Karpas-422 (cell line): ENCODE data around the gene PADI6. TPM values are rescaled to one million over a fixed set of nuclear protein-coding genes. Genes with fewer than 3 reads are reported as not detected.

Experiments
- DNase-seq: peaks from one replicate; pipeline ENCODE4 v3.0.0-alpha.2; 2015
- H2AFZ ChIP-seq: fragments of 200-600 bp; sonication (generic); 2 replicates; pipeline ENCODE4 v1.6.1; 2014; ENCODE audit warnings: antibody characterized with exemption, low read length, mixed read lengths
- H3K27ac ChIP-seq: fragments of 200-600 bp; sonication (generic); 2 replicates; pipeline ENCODE4 v1.5.1; 2014; ENCODE audit warnings: mild to moderate bottlenecking, low read length, moderate library complexity
- H3K27me3 ChIP-seq: fragments of 200-600 bp; sonication (generic); 2 replicates; pipeline ENCODE4 v1.6.1; 2014; ENCODE audit warnings: low read length, mixed read lengths
- H3K36me3 ChIP-seq: fragments of 200-600 bp; sonication (generic); 2 replicates; pipeline ENCODE4 v1.6.1; 2014; ENCODE audit warnings: low read length, mixed read lengths; ENCODE audit not compliant: insufficient read depth
- H3K4me1 ChIP-seq: fragments of 200-600 bp; sonication (generic); 2 replicates; pipeline ENCODE4 v1.6.1; 2014; ENCODE audit warnings: mild to moderate bottlenecking, low read length, mixed read lengths
- H3K4me2 ChIP-seq: fragments of 200-600 bp; sonication (generic); 2 replicates; pipeline ENCODE4 v1.6.1; 2014; ENCODE audit warnings: low read length, low read depth, mild to moderate bottlenecking; ENCODE audit not compliant: poor library complexity, severe bottlenecking
- H3K4me3 ChIP-seq: fragments of 200-600 bp; sonication (generic); 2 replicates; pipeline ENCODE4 v1.5.1; 2014; ENCODE audit warnings: mild to moderate bottlenecking, antibody characterized with exemption, low read length, mixed read lengths
- H3K79me2 ChIP-seq: fragments of 200-600 bp; sonication (generic); 2 replicates; pipeline ENCODE4 v1.6.1; 2014; ENCODE audit warnings: mild to moderate bottlenecking, low read length, mixed read lengths
- H3K9ac ChIP-seq: fragments of 200-600 bp; sonication (generic); 2 replicates; pipeline ENCODE4 v1.6.0; 2014; ENCODE audit warnings: low read length
- H3K9me2 ChIP-seq: fragments of 200-600 bp; sonication (generic), shearing (Covaris generic); replicated peaks from 2 replicates; pipeline ENCODE4 v1.6.0; 2014; ENCODE audit warnings: mild to moderate bottlenecking, low read length, moderate library complexity; ENCODE audit not compliant: insufficient read depth
- H3K9me3 ChIP-seq: fragments of 300-700, 200-600 bp; sonication (generic); 2 replicates; pipeline ENCODE4 v1.6.1; 2014; ENCODE audit warnings: low read length, mixed read lengths
- H4K20me1 ChIP-seq: fragments of 200-600 bp; sonication (generic); 2 replicates; pipeline ENCODE4 v1.6.1; 2014; ENCODE audit warnings: mild to moderate bottlenecking, antibody characterized with exemption, low read length, low read depth; ENCODE audit not compliant: insufficient read depth
- total RNA-seq: library from RNA; depleted of rRNA; stranded (reverse); fragments of >200 nt; shearing (Covaris generic); gene quantifications from 2 replicates; pipeline ENCODE4 v1.2.3, GENCODE V29; 2014; ENCODE audit warnings: low replicate concordance

The PADI6 gene
- total RNA-seq, 1 experiment from 2014 or later = not detected

DNA sequence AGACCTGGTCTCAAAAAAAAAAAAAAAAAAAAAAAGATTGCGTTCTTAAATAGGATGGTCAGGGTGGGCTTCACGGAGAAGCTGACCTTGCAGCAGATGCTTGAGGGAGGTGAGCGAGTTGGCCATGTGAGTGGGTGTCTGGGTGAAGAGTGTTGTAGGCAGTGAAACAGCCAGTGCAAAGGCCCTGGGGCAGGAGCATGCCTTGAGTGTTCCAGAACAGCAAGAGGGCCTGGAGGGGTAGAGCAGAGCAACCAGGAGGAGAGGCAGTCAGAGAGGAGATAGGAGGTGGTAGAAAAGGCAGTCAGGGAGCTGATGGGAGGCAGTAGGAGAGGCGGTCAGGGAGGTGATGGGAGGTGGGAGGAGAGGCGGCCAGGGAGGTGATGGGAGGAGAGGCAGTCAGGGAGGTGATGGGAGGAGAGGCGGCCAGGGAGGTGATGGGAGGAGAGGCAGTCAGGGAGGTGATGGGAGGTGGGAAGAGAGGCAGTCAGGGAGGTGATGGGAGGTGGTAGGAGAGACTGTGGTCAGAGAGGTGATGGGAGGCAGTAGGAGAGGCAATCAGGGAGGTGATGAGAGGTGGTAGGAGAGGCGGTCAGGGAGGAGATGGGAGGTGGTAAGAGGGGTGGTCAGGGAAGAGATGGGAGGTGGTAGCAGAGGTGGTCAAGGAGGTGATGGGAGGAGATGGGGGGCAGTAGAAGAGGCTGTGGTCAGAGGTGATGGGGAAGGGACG lies 20.2 kb upstream of the PADI6 start:
- Histone ChIP-seq H3K27ac (no peak overlapping the region), H3K36me3 (no peaks in the 10 kb centered on the region), H3K4me2 (no peak overlapping the region), H3K9me2 (no peaks in the 10 kb centered on the region), H3K4me1 (no peaks in the 10 kb centered on the region), H3K9ac (no peak overlapping the region), H2AFZ (no peak overlapping the region), H4K20me1 (no peaks in the 10 kb centered on the region; the same call in 1 of the 2 replicates), H3K9me3 (no peaks in the 10 kb centered on the region), H3K27me3 (no peaks in the 10 kb centered on the region), H3K4me3 (no peak overlapping the region), H3K79me2 (no peaks in the 10 kb centered on the region)
- no peak for DNase-seq

DNA sequence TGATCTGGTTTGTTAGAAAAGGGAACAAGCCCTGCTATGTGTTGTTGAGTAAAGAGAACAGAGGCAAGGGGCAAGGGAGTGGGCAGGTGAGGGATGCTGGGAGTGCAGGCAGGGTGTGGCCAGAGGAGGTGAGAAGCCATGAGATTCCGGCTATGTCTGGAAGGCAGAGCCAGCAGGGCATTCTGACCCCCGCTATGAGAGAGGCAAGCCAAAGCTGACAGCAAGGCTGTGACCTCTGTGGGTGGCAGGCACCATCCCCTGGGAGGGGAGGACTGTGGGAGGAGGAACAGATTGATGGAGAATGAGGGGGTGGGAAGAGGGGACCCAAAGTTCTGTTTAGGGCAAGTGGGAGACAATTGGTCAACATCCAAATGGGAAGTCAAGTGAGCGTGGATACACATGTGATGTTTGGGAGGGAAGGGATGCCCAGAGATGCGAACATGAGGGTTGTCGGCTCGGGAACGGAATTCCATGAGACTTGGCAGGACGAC lies 19.5 kb upstream of the PADI6 start:
- Histone ChIP-seq H4K20me1 (no peaks in the 10 kb centered on the region; the same call in 1 of the 2 replicates), H3K4me3 (no peak overlapping the region), H2AFZ (no peak overlapping the region), H3K4me2 (no peak overlapping the region), H3K27me3 (no peaks in the 10 kb centered on the region), H3K36me3 (no peaks in the 10 kb centered on the region), H3K27ac (no peak overlapping the region), H3K9ac (no peak overlapping the region), H3K9me2 (no peaks in the 10 kb centered on the region), H3K9me3 (no peaks in the 10 kb centered on the region), H3K4me1 (no peaks in the 10 kb centered on the region), H3K79me2 (no peaks in the 10 kb centered on the region)
- DNase-seq = no peak

DNA sequence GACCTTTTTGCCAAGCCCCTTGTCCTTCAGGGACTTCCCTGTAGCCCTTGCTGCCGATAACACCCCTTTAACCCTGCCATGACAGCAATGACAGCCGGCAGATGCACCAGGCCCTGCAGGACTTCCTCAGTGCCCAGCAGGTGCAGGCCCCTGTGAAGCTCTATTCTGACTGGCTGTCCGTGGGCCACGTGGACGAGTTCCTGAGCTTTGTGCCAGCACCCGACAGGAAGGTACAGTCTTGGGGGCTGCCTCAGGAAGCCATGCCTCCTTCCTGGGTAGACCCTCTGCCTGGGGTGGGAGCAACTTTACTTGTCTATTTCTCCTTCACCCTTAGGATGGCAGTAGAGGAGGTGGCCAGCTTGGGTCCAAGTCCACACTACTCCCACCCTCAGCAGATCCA lies 16.1 kb upstream of the PADI6 start:
- Histone ChIP-seq H3K36me3 (no peaks in the 10 kb centered on the region), H3K27me3 (no peaks in the 10 kb centered on the region), H4K20me1 (no peaks in the 10 kb centered on the region), H3K9me3 (no peaks in the 10 kb centered on the region), H3K27ac (no peak overlapping the region), H3K9me2 (no peaks in the 10 kb centered on the region), H3K4me1 (no peaks in the 10 kb centered on the region), H3K9ac (no peak overlapping the region), H3K79me2 (no peaks in the 10 kb centered on the region), H2AFZ (no peak overlapping the region), H3K4me3 (no peak overlapping the region), H3K4me2 (no peak overlapping the region)
- no peak for DNase-seq

DNA sequence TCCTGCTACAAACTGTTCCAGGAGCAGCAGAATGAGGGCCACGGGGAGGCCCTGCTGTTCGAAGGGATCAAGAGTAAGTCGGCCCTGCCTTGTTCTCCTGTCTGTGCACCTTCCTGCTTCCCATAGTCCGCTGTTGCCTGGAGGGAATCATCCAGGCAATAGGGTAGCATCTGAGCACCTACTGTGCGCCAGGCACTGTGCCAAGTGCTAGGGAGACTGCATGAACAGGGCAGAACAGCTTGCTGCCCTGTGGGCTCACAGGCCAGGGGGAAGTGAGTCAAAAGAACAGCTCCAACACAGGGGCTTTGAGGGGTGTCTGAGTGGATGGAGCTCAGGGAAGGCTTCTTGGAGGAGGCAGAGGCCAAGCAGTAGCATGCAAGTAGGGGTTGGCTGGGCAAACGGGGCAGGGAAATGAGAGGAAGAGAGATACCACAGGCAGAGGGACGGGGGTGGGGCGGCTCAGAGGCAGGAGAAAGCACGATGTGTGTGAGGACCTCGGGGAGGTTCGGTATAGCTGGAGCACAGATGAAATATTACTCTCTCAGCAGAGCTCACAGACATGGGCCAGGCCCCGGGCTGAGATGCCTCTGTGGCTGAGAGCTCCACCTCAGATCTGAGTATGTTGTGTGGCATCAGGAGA lies 15.5 kb upstream of the PADI6 start:
- no peak overlapping the region for H2AFZ ChIP-seq
- H3K4me3 ChIP-seq = no peak overlapping the region
- no peak overlapping the region for H3K9ac ChIP-seq

DNA sequence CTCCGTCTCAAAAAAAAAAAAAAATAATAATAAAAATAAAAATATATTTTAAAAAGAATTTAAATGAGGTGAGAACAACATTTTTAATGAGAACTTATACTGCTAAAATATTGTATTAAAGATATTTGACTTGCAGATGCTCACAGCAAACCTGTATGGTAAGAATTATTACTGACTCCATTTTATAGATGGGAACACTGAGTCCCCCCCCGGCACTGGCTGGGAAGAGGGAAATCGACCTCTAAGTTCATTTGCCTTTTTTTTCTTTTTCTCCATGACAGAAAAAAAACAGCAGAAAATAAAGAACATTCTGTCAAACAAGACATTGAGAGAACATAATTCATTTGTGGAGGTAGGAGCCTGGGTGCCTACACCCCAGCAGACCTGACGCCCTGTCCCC lies 13.4 kb upstream of the PADI6 start:
- H2AFZ ChIP-seq = no peak overlapping the region
- no peak overlapping the region for H3K27ac ChIP-seq
- no peaks in the 10 kb centered on the region for H4K20me1 ChIP-seq
- H3K9me2 ChIP-seq = no peaks in the 10 kb centered on the region
- no peak for DNase-seq
- H3K9ac ChIP-seq = no peak overlapping the region
- H3K27me3 ChIP-seq = no peaks in the 10 kb centered on the region
- no peak overlapping the region for H3K4me3 ChIP-seq
- no peak overlapping the region for H3K4me2 ChIP-seq
- no peaks in the 10 kb centered on the region for H3K4me1 ChIP-seq
- no peaks in the 10 kb centered on the region for H3K36me3 ChIP-seq
- H3K79me2 ChIP-seq = no peaks in the 10 kb centered on the region
- H3K9me3 ChIP-seq = no peaks in the 10 kb centered on the region

More for the DNA sequence above, 15.5 kb upstream of the PADI6 start:
- Histone ChIP-seq H3K4me2 (no peak overlapping the region), H3K36me3 (no peaks in the 10 kb centered on the region), H3K9me3 (no peaks in the 10 kb centered on the region), H3K27me3 (no peaks in the 10 kb centered on the region), H3K79me2 (no peaks in the 10 kb centered on the region), H3K4me1 (no peaks in the 10 kb centered on the region), H3K9me2 (no peaks in the 10 kb centered on the region), H3K27ac (no peak overlapping the region), H4K20me1 (no peaks in the 10 kb centered on the region)
- no peak for DNase-seq

DNA sequence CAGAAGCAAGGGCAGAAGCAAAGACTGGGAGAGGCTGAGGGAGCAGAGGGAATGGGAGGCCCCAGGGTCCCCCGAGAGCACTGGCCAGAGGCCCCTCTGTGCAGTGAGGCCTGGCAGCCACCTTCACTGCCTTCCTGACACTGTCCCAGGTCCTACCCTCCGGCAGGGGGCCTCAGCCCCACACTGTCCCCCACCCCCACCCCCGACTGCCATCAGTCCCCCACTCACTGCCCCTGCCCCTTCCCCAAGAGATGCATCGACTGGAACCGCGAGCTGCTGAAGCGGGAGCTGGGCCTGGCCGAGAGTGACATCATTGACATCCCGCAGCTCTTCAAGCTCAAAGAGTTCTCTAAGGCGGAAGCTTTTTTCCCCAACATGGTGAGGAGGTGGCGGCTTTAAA lies 13.0 kb upstream of the PADI6 start:
- Histone ChIP-seq H3K4me1 (no peaks in the 10 kb centered on the region), H3K9me2 (no peaks in the 10 kb centered on the region), H3K27ac (no peak overlapping the region), H4K20me1 (no peaks in the 10 kb centered on the region), H3K27me3 (no peaks in the 10 kb centered on the region), H3K4me3 (no peak overlapping the region), H3K9me3 (no peaks in the 10 kb centered on the region), H3K79me2 (no peaks in the 10 kb centered on the region), H2AFZ (no peak overlapping the region), H3K4me2 (no peak overlapping the region), H3K36me3 (no peaks in the 10 kb centered on the region), H3K9ac (no peak overlapping the region)
- DNase-seq = no peak

DNA sequence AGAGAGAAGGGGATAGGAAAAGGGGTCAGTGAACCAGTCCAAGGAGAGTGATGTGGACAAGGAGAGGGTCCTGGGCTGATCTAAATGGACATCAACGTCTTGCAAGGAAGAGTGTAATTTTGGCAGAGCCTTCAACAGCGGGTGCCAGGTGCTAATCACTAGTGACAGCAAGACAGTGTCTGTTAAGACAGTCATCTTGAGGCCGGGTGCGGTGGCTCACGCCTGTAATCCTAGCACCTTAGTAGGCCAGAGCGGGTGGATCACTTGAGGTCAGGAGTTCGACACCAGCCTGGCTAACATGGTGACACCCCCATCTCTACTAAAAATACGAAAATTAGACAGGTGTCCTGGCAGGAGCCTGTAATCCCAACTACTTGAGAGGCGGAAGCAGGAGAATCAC lies 12.2 kb upstream of the PADI6 start:
- Histone ChIP-seq H3K27ac (no peak overlapping the region), H3K79me2 (no peaks in the 10 kb centered on the region), H3K36me3 (no peaks in the 10 kb centered on the region), H3K4me2 (no peak overlapping the region), H3K9me3 (no peaks in the 10 kb centered on the region), H3K27me3 (no peaks in the 10 kb centered on the region), H3K9ac (no peak overlapping the region), H4K20me1 (no peaks in the 10 kb centered on the region), H3K4me3 (no peak overlapping the region), H3K9me2 (no peaks in the 10 kb centered on the region), H3K4me1 (no peaks in the 10 kb centered on the region), H2AFZ (no peak overlapping the region)
- no peak for DNase-seq

DNA sequence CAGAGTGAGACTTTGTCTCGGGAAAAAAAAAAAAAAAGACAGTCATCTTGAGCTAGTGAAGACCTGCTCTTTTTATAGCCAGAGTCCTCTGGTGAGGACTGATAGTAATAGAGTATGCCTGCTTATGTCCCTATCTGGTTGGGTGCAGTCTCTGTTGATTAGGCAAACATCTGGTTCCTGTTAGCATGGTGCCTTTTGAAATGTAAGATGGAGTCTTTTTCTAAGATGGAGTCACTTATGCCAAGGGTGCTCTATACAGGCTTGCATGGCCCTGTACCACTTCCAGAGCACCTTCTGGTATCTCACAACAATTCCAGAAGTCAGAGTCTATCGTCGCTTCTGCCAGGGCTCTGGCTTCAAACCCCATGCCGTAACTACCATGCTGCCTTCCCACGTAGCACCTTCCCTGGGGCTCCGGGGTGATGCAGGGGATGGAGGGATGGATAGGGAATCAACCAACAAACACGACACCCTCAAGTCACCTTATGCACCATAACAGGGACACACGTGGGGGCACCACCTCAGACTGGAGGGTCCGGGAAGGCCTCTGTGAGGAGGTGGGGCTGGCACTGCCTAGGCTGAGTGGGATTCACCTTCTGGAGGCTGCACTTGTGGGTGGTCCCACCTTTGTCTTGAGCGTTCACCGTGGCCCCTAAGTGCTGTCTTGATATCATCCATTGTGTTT lies 11.6 kb upstream of the PADI6 start:
- Histone ChIP-seq H4K20me1 (no peaks in the 10 kb centered on the region), H3K9me3 (no peaks in the 10 kb centered on the region), H2AFZ (no peak overlapping the region), H3K79me2 (no peaks in the 10 kb centered on the region), H3K9ac (no peak overlapping the region), H3K4me3 (no peak overlapping the region), H3K4me1 (no peaks in the 10 kb centered on the region), H3K4me2 (no peak overlapping the region), H3K27ac (no peak overlapping the region), H3K9me2 (no peaks in the 10 kb centered on the region), H3K36me3 (no peaks in the 10 kb centered on the region), H3K27me3 (no peaks in the 10 kb centered on the region)
- no peak for DNase-seq
